Mucosa of gallbladder (tissue), 1 donor: ENCODE results near the gene MICAL1. TPM values are rescaled to one million over a fixed set of nuclear protein-coding genes. Genes with fewer than 3 reads are reported as not detected.

Experiments
- DNase-seq: peaks from one replicate; pipeline ENCODE4 v3.0.0-alpha.2; 2020; ENCODE audit warnings: low spot score
- total RNA-seq: library from RNA; stranded (reverse); gene quantifications from one replicate; pipeline ENCODE4 v1.2.1, GENCODE V29; 2021
- donor health status: DM: no; HTN: no; CAD: no.

Gene MICAL1, protein sequence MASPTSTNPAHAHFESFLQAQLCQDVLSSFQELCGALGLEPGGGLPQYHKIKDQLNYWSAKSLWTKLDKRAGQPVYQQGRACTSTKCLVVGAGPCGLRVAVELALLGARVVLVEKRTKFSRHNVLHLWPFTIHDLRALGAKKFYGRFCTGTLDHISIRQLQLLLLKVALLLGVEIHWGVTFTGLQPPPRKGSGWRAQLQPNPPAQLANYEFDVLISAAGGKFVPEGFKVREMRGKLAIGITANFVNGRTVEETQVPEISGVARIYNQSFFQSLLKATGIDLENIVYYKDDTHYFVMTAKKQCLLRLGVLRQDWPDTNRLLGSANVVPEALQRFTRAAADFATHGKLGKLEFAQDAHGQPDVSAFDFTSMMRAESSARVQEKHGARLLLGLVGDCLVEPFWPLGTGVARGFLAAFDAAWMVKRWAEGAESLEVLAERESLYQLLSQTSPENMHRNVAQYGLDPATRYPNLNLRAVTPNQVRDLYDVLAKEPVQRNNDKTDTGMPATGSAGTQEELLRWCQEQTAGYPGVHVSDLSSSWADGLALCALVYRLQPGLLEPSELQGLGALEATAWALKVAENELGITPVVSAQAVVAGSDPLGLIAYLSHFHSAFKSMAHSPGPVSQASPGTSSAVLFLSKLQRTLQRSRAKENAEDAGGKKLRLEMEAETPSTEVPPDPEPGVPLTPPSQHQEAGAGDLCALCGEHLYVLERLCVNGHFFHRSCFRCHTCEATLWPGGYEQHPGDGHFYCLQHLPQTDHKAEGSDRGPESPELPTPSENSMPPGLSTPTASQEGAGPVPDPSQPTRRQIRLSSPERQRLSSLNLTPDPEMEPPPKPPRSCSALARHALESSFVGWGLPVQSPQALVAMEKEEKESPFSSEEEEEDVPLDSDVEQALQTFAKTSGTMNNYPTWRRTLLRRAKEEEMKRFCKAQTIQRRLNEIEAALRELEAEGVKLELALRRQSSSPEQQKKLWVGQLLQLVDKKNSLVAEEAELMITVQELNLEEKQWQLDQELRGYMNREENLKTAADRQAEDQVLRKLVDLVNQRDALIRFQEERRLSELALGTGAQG
- 71.8 TPM for total RNA-seq

DNA sequence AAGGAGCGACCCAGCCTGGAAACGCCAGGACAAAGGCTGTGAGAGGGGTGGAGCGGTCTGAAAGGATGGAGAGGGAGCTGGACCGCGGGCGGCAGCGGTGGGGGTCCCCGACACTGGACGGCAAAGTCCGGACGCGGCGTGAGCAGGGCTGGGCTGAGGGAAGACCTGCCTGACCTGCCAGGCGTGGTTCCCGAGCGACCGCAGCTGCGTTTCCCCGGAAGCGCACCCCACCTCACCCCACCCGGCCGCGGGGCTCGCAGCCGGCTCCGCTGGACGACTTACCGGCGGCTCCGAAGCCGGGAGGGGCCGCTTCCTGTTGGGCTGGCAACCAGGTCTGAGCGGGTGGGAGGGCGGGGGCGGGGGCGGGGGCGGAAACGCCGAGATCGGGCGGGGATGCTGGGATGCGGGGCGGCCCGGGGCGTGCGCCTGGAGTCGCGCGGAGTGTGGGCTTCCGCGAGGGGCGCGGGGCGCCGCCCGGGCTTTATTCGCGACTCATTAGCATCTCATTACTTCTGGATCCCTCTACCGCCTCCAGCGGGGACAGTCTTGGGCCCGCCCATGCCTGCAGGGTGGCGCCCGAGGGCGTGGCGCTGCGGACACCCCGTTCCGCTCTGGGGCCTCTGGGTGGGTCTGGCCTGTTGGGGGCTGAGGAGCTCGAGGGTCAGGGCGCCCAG is at the start of gene MICAL1:
MICAL1 (minus strand) TSS at position 336 of the 674 bp plus-strand sequence. CDS start 1,576 bp downstream, outside the sequence.
- peak; percentile 71 for DNase-seq

DNA sequence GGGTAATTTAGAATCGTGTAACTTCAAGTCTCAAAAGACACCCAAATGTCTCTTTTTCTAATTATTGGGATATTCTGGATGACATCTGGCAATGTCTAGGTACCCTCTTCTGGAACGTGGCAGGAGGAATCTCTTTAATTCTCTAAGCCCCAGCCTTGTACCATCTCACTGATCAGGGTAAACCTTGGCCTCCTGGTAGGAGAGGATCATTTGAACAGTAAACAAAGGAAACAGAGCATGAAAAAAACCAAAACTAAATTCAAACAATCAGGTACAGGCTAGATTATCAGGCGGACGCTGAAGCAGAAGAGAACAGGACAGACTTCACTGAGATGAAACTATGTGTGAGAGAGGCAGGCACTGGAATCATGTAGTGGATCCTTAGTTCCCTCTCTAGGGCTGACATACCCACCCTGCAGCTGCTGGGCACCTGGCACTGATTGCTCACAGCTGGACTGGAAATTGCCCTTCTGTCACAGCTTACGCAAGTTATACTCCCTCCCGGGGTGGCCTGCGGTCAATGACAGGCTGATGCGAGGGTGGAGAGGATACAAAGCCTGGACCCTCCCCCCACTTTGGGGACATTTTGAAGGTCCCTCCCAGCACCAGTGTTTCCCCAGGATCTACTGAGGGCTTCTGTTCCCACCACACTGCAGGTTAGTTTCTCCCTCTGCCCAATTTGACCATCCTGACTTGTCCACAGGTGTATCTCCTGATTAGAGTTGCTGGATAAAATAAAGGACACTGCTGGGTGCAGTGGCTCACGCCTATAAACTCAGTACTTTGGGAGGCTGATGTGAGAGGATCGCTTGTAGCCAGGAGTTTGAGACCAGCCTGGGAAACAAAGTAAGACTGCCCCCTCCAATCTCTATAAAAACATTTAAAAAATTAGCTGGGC is 48.0 kb upstream of the MICAL1 start:
- DNase-seq, result no peak

DNA sequence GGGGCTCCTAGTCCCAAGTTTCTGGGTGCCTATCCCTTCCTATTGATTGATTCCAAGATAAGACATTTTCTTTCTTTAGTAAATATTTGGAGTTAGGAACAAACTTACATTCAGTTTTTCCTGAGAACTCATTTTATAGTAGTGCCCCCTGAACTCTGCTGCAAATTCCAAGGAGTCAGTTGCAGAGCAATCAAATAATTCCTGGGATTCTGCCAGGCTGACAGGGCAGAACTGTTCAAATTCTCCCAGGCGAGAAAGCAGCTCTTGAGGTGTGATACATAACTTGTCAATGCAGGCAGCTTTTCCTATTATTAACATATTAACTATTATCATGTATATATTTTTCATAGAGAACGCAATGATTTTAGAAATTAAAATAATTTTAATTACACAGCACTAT is 43.4 kb upstream of the MICAL1 start:
- no peak for DNase-seq

DNA sequence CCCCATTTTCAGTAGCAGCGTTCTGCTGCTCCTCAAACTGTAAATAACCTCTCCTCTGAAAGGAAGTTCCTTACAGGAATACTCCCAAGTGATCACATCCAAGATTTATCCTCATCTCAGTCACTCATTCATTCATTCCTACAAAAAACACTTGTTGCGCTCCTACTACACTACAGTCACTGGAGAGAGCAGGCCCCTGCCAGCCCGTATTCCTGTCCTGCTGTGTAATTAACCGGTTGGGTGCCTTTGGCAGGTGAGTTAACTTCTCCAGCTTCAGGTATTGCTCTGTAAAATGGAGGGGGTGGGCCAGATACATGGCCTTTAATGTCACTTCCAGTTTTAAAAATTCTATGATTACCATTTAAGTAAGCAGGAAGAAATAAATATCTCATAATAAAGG is 42.5 kb upstream of the MICAL1 start:
- no peak for DNase-seq

DNA sequence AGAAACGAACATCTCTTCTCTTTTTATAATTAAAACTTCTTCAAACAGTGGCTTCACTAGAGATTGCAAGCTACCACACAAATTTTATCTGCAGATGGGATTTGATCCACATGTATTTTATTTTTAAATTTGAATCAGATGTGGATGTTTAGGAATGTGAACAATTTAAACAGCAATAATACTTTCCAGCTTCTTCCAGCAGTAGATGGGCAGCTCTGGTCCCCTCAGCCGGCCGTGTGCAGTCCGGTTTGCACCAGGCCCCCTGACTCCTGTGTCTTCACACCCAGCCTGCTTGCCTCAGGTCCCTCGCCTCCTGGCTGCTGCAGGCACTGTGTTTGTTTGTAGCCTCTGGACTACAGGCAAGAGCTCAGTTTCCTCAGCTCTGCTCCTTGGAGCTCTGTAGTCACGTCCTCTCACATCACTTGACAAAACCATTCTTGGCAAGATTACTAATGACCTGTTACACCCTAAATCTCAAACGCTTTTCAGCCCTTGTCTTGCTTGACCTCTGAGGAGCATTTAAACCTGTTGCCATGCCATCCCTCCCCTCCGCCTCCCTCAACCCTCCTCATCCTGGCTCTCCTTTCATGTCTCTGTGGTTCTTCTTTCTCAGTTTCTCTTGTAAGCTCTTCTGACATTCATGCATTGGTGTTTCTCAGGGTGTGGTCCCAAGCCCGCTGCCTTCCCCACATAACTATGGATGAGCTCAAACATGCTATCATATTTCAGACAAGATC is 40.6 kb upstream of the MICAL1 start:
- no peak for DNase-seq

DNA sequence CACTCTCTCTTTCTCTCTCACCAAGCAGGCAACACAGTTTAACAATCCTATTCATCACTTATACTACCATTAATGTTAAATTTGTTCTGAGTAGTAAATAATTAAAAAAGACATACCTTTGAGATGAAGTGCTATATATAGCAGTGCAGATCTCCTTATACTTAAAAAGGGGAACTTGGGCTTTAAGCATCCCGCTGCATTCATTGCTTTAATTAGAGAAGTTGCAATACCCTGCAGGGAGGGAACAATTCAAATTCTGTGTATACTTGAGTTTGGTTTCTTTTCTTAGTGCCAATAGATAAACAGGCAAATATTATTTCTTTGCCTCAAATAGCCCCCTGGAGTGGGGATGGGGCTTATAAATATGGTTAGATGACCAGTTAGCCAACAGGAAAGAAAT is 38.3 kb upstream of the MICAL1 start:
- no peak for DNase-seq

DNA sequence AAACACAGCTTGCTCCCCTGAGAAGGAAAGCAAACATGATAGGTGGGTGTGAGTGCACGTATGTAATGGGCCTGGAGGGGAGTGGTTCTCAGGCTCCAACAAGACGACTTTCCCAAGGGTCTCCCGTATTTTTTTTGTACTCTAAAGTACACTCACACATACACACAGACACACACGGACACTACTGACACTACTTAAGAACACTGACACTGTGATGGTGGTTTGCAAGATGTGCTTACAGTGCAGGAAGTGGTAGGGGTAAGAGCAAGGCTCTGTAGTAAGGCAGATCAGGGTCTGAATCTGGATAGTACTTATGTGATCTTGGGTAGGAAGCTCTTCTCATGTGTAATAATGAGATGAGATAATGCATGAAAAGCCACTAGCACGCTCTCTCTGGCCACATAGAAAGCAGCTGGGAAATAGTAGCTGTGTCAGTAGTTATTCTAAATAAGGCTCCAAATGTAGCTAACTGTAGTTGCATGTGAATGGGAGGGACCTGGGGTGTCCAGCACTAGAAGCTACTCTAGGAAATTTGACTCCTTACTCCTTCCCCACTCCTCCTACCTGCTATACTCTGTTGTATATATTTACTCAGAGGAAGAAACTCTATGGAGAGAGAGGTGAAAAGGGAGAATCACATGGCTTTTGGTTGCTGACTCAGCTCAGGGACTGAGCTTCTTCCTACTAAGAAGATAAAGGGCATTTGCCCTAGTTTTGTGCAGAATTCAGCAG is 35.8 kb upstream of the MICAL1 start:
- DNase-seq, result no peak

DNA sequence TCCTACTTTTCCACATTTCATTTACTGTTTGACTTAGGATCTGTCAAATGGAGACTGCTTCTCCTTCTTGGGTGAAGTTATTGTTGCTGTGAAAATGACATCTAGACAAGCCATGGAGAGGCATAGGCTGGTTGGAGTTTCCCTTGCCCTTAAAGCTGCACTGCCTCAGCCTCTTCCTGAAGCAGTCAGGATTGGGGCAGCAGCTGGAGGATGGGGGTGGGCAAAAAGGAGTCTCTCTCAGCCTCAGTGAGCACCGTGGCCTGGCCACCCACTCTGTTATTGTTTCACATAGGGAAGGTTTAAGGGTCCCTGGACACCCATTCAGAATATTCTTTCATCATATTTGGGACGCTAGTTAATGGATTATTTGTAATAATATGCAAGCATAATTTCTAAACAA is 35.1 kb upstream of the MICAL1 start:
- DNase-seq, result no peak

DNA sequence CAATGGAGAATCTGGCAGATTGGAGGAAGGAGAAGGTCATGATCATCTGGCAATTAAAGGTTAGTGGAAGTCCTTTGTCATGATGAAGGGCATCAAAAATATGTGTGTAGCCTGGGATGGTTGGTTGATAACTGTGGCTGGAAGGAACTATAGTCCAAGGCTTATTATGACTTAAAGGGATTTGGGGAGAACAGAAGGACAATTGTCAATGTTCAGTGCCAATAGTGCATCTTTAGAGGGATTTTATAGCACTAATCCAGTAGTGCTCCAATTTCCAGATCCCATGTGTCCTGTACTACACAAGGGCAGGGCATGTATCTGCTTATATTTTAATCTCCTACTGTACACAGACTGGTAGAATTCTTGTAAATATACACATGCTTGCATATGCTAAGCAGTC is 32.4 kb upstream of the MICAL1 start:
- no peak for DNase-seq

DNA sequence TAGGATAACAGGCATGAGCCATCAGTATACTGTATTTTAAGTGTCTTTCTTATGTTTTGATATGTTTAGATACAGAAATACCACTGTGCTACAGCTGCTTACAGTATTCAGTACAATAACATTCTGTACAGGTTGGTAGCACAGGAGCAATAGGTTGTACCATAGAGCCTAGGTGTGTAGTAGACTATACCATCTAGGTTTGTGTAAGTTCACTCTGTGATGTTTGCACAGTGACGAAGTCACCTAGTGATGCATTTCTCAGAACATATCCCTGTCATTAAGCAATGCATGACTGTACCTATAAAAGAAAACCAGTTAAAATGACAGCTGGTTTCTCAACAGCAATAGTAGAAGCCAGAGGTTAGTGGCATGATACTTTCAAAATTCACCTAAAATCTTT is 30.5 kb upstream of the MICAL1 start:
- no peak for DNase-seq

DNA sequence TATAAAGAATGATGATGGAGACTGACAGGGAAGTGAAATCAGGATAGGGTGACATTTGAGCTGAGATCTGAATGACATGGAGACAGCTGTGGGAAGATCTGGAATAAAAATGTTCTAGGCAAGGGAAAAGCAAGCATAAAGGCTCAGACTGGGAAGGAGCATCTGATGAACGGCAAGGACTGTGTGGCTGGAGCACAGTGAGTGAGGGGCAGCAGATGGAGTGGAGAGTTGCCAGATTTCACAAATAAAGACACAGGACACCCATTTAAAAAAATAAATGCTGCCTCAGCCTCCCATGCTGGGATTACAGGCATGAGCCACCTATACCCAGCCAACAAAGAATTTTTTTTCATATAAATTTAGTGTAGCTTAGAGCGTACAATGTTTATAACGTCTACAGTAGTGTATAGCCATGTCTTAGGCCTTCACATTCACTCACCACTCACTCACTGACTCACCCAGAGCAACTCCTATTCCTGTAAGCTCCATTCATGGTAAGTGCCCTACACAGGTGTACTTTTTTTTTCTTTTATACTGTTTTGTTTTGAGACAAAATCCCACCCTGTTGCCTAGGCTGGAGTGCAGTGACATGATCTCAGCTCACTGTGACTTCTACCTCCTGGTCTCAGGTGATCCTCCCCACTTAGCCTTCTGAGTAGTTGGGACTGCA is 29.8 kb upstream of the MICAL1 start:
- no peak for DNase-seq

DNA sequence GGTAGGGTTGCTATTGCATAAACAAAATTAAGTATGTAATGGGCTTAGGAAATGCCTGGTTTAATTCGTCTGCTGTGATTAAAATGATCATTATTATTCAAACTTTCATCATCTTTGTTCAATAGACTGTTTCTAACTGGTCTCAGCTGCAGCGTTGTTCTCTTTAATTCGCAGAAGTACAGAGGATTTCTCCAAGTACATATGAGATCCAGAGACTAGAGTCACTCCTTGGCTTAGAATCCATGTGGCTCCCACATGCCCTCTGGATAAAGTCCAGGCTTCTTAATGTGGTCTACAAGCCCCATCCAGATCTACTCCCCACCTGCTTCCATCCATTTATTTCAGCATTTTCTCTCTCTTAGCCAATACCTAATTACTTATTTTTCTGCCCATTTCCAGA is 28.6 kb upstream of the MICAL1 start:
- no peak for DNase-seq

DNA sequence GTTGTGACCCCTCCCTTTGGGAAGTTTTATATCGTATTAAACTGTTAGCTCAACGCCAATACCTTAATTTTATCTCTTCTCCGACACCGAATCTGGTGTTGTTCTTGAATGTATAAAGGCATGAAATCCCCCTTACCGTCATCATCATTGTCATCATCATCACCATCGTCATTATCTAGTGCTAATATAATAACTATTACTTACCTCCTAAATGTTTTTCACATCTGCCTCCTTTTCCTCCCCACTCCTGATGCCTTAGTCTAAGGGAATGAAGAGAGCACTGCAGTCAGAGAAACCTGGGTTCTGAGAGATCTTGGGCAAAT is 28.1 kb upstream of the MICAL1 start:
- no peak for DNase-seq

DNA sequence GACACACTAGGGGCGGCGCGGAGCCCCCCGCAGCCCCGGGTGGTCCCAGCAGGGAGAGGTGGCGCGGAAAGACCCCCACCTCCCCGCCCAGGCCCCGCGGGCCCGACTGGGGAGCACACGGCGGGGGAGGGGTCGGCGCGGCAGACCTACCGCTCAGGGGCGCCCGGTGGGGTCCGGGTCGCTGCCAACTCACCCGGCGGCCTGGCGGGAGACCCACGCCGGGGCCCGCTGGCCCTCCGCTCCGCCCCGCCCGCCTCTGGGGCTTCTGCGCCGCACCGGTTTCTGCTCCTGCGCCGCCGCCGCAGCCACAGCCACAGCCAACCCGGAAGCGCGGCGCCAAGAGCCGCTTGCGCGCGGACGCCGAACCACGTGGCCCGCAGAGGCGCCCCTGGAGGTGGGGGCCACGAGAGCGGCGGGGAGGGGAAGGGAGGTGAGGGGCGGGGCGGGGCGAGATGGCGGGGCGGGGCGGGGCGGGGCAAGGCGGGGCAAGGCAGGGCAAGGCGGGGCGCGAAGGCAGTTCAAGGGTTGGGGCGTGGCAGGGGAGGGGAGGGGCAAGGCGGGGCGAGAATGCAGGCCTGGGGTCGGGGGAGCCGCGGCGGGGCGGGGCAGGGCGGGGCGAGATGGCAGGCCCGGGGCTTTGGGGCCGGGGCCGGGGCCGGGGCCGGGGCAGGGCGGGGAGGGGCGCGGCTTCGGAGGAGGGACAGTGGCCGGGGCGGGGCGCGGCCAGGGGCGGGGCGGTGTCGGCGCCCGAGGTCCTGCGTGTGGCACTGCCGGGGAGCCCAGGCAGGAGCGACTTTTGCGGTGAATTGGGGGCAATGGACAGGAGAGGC is 27.5 kb upstream of the MICAL1 start, which contains the start of gene ZBTB24:
ZBTB24 (minus strand) TSS at position 315 of the 830 bp plus-strand sequence. CDS start 1,193 bp downstream, outside the sequence.
- peak; percentile 90 for DNase-seq

DNA sequence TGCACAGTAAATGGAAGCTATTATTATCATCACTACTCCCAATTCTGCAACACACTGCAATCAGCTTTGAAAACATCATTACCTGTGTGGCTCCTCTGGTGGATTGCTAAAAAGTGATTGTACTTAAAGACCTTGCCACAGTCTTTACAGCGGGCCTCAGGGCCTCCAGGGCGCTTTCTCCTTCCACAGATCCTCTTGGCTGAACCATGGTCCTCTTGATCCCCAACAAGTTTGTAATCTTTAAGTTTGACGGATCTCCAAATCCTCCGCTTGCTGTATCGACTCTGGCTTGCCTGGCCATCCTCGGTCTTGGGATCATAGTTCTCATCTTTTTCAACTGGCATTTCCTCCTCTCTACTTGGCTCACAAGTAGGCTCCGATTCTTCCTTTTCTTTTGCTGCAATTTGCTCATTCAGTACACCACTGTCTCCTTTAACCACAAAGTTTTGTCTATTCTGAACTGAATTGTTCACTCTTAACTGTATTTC is 25.5 kb upstream of the MICAL1 start:
- no peak for DNase-seq

DNA sequence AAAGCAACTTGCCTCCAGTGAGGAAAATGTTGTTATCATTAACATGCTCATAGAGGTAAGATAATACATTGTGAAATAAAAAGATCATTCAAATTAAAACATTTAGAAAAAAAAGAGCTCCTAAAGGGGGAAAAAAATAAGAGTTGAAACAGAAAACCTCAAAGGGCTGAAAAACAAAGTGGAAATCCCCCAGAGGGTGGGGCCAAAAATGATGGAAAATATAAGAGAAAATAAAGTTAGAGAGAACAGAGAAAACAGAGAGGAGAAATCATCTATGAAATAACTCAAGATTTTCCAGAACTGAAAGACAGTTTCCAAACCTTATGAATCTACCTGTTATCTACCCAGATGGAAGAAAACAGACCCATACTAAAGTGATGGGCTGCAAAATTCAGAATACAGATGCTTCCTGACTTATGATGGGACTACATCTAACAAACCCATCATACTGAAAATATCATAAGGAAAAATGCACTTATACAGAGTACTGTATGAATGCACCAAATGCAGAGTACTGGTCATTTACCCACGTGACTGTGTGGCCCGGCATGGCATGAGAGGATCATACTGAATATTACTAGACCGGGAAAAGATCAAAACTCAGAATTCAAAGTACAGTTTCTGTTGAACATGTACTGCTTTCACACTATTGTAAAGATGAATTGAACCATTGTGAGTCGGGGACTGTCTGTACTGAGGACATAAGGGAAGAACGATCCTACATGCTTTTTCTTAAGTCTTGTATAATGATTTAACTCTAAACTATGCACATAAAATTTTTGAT is 23.5 kb upstream of the MICAL1 start:
- DNase-seq, result no peak

DNA sequence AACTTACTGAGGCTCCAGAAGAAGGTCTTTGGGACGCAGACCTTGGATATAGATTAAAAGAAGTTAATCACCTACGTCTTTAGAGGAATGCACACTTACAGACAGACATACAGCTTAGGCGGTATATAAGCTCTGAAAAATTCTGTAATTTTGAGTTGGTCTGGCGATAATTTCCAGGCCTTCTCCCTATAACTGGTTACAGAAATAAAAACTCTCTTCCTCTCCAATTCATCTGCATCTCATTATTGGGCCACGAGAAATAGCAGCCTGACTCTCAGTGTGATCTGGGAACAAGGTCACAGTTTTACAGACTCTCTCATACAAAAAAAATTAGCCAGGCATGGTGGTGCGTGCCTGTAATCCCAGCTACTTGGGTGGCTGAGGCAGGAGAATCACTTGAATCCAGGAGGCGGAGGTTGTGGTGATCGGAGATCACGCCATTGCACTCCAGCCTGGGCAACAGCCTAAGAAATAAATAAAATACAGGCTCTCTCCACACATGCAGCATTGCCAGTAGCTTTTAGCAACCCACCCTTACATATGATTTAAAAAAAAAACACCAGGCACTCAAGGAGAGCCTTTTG is 22.7 kb upstream of the MICAL1 start:
- no peak for DNase-seq
